NCI-H2196 (cell line): ENCODE results near the gene EIF3L.

Experiments
- DNase-seq: peaks from one replicate; lab custom pipeline; 2025; ENCODE audit not compliant: unreplicated experiment; lab: John Stamatoyannopoulos, UW

The EIF3L gene

DNA sequence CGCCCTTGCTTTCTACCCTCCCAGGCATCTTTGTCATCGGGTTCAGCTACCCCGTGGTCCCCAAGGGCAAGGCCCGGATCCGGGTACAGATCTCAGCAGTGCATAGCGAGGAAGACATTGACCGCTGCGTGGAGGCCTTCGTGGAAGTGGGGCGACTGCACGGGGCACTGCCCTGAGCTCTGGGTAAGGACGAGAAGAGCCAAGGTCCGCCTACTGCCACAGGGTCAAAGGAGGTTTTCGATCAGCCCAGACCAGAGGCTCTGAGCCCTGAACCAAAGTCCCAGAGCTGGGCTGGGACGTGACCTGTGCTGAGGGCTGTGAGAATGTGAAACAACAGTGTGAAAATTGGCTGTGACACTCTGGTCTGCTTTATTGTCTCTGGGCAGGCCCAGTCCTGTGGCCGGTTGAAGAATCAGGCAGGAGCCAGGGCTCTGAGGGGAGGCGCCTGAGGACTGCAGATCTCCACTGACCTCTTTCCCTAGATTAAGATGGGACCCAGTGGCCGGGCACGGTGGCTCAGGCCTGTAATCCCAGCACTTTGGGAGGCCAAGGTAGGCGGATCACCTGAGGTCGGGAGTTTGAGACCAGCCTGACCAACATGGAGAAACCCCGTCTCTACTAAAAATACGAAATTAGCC is 32.6 kb upstream of the EIF3L start:
- DNase-seq, result no peak

- DNase-seq, result peak; percentile 58
Measured at GRCh38 chr22:37817705-37818408, 31.4 kb upstream of the EIF3L start.

GRCh38 chr22:37818409-37819104 is 30.7 kb upstream of the EIF3L start:
- DNase-seq, result no peak

- DNase-seq, result no peak
Measured at GRCh38 chr22:37819105-37819433, 30.1 kb upstream of the EIF3L start.

DNA sequence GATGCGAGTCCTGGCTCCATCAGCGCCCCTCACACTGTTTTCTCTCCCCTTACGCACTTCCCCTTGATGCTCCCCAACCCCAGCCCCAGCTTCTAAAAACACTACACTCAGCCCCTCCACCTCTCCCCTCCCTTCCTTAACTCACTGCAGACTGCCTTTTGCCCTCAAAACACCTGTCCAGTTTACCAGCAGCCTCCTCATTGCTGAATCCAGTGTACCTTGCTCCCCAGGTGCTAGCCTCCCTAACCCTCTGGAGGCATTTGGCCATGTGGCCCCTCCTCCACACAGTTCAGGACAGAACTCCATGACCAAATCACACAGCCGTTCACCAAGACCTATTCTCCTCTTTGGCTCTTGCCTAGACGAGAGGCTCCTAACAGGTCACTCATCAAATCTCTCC is 28.9 kb upstream of the EIF3L start:
- DNase-seq, result no peak

- no peak for DNase-seq
Measured at GRCh38 chr22:37822079-37822833, 27.0 kb upstream of the EIF3L start.

- DNase-seq, result peak; percentile 57
Measured at GRCh38 chr22:37823134-37823985, 25.9 kb upstream of the EIF3L start, which contains the start of gene GALR3. Gene GALR3, plus strand, starts transcription at chr22:37823382. Its CDS starts 25 bp downstream, at chr22:37823407.

- no peak for DNase-seq
Measured at GRCh38 chr22:37824674-37825641, 24.3 kb upstream of the EIF3L start.

DNA sequence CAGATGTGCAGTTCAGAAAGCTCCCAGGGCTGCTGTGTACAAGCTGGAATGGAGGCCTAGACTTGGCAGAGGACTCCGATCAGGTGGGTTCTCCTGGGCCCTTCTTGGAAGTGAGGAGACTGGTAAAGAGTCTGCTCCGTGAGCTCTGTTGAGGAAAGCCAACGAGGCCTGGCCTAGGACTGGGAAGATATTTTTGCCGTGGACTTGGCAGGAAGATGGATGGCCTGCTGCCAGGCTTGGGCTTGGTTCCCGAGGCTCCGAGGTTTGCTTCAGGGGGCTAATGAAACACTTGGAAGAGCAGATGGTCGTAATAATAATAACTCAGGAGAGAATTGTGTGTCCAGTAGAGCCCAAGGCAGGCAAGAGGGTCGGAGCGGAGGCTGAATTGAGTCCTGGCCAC is 22.2 kb upstream of the EIF3L start:
- DNase-seq, result peak; percentile 9

DNA sequence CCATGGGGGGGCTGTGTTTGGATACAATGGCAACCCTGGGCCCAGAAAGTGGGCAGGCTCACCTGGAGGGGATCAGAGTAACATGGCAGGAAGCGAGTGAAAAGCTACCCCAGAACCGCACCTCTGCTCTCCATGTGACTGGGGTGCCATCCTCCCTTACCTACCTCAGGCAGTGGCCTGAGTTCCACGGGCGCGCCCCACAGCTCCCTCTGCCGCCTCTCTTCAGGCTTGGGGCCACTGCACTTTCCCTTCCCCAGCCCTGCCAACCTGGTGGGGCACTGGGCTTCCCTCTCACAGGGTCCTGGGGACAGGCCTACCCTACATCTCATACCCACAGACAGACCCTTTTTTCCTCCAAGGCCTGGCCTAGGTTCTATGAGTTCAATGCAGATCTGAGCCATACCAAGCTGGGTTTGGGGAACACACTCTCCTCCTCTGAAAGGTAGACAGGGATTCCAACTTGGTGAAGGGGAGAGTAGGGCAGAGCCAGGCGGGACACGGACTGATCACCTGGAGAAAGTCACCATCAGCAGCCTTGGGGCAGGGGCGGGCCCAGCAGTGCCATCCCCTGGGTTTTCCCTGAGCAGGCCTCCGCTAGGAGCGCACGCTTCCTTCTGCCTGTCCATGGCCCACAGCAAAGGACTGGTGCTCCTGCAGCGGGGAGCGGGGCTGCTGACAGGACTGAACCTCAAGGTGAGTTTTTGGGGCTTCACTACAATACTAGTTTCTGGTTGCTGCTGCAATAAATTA is 19.0 kb upstream of the EIF3L start:
- no peak for DNase-seq

DNA sequence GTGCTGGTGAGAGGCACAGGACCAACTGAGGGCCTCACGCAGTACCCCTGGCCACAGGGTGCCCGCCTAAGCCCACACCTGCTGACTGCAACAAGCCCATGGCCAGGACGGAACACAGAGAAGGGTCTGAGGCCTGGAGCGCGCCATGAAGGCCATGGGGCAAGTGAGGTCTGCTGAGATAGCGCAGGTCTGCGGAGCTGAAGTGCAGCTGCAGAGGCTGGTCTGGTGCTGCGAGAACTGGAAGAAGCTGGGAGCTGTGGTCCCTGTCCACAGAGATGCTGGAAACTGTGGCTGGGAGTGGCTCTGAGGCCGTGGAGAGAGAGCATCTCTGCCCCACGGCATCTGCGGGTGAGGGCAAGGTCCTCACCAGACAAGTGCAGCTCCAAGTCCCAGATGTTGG is 17.7 kb upstream of the EIF3L start:
- no peak for DNase-seq

DNA sequence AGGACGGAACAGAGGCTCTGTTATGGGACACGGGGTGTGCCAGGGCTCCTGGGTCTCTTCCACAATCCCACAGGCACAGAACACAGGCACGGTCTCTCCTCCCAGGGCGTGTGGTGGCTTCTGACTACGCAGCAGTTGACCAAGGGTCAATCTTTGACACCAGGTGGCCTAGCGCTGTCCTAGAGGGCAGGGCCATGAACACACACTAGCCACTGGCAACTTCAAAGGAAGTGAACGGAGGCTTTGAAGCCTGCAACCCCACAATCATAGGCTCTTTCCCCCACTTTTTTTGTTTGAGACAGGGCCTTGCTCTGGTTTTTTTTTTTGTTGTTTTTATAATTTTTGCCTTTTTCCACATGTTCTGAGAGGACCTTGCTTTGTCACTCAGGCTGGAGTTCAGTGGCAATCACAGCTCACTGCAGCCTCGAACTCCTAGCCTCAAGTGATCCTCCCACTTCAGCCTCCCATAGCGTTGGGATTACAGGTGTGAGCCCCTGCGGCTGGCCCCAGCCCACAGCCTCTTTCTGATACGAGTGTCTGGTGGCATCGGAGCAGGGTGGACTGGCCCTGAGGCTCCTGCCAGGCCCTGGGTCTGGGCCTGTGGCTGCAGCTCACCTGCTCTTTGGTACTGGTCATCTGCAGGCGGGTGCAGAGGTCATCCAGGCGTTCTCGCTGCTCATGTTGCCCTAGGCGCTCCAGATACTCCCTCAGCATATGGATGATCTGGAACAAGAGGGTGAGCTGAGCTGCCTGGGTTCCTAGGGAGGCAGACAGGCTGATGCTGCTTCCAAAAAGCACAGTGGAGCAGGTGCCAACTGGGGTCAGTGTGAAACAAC is 17.0 kb upstream of the EIF3L start:
- no peak for DNase-seq

DNA sequence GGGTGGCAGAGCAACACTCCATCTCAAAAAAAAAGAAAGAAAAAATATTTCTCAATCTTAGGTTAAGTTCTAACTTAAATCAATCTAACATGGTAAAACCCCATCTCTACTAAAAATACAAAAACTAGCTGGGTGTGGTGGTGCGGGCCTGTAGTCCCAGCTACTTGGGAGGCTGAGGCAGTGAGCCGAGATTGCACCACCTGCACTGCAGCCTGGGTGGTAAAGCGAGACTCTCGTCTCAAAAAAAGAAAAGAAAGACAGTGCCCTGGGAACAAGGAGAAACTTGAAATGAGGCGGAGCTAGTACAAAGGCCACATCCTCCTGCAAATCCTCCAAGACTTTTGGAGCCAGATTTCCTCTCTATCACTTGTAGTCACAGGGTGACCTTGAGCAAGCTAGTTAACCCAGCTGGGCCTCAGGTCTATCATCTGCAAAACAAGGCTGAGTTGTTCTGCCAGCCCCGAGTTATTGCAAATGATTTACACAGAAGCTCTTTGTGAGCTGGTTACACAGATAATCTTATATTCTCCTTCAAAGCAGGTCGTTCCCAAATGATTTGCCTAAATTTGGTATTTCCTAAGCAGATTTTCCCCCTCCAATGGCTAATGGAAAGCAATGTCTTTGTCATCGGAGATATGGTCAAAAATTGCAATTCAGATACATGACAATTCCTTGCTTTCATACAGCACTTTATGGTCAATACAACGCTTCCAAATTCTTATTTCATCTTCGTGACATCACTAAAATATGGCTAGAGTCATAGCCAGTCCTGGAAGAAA is 7.0 kb upstream of the EIF3L start:
- no peak for DNase-seq

DNA sequence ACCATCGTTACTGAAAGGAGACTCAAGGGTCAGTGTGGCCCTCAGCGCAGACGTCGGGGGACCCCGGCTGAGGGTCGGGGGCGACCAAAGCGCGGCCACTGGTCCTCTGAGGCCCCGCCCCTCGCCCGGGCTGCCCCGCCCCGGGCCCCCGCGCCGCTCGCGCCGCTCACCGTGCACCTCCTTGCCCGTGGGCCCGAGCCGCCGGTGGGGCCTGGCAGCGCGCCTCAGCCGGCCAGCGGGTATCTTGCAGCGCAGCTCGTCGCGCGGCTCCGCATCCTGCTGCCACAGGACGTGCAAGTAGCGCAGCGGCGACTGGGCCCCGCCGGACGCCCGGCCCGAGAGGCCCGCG is 5.5 kb upstream of the EIF3L start:
- no peak for DNase-seq

DNA sequence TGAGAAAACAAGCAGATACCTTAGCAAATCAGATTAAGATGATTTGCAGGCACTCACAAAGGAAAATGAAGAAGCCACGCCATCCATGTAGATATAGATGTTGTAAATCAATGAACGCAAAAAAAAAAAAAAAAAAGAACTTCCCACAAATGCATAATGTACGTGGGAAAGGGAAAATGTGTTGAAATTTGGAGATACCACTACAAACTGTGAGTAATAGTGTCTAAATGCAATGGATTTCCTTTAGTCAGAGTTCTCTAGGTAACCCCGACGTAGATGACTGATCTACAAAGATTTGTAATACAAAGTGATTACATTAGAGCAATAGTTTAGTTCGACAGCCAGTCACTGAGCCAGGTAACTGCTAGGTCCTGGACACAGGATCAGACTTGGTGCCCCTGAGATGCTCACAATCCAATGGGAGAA is 4.3 kb upstream of the EIF3L start:
- DNase-seq, result no peak

GRCh38 chr22:37846433-37846832 is 2.8 kb upstream of the EIF3L start:
- no peak for DNase-seq

GRCh38 chr22:37848587-37849088 is 581 bp upstream of the EIF3L start:
- DNase-seq, result no peak
